Measurements from ENCODE around the gene RLBP1.

The RLBP1 gene

GRCh38 chr15:89205991-89206585 is 15.3 kb downstream of the RLBP1 start:
- no peak for DNase-seq (ENCODE audit: low spot score)

DNA sequence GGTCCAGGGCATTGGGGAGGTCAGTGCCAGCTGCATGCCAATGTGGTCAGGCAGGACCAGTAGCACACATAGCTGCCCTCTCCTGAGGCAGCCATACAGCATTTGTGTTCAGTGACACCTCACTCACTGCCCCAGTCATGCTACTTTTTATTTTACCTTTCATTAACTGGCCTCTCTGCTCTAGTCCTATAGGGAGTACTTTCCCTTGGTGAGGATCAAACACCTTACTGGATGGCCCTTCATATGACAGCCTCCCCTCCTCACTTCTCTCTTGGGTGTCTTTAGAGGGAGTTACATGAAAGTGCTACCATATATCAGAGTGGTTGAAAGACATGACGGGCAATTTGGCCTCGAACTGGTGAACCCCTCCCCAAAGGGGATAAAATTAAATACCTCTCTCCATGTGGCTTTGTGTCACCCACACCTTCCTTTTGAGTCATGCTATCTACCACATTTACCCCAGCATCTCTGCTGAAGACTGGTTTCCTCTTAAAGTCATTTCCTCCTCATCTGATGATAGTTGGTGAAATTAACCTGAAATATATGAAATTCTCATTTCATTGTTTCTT is 17.6 kb downstream of the RLBP1 start:
- DNase-seq (ENCODE audit: low spot score), result no peak

- no peak for DNase-seq (ENCODE audit: low spot score)
Measured at GRCh38 chr15:89201465-89202005, 19.8 kb downstream of the RLBP1 start.

GRCh38 chr15:89200182-89200581 is 21.2 kb downstream of the RLBP1 start:
- no peak for DNase-seq (ENCODE audit: low spot score)

DNA sequence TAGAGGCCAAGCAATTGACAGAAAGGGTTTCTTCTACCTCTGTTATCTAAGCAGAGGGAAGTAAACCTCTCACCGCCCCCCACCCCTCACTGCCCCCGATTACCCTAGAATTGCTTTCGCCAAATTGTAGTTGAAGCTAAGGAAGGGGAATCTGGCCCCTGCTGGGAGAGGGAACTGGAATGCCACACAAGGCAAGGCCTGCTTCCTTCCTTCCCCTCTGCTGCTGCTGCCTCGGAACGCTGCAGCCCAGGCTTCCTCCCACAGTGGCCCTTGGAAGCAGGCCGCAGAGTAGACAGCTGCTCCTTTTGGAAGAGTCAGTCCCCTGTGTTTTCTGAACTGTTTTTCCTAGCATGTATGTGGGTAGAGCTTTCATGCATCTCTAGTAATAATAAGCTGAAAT is 21.6 kb downstream of the RLBP1 start:
- no peak for DNase-seq (ENCODE audit: low spot score)

DNA sequence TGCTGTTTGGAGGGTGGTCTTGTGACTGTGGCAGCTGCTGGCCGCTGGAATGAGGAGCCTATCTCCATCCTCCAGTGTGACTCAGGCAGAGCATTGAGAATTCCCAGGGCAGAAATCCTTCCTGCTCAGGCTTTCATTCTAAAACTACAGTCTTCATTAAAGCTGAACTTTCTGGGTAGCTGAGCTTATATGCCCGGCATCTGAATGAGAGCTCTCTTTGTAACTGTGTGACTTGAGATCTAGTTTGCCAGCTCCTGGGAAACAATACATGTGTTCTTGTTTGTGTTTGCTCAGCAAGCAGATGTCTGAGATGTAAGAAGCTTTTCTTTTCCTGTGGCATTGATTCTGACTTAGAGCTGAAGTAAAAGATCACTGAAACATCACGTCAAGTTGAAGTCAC is 22.4 kb downstream of the RLBP1 start:
- no peak for DNase-seq (ENCODE audit: low spot score)

GRCh38 chr15:89198196-89198595 is 23.2 kb downstream of the RLBP1 start:
- no peak for DNase-seq (ENCODE audit: low spot score)

- peak; percentile 27 for DNase-seq (ENCODE audit: low spot score)
Measured at GRCh38 chr15:89197503-89197971, 23.8 kb downstream of the RLBP1 start.

- no peak for DNase-seq (ENCODE audit: low spot score)
Measured at GRCh38 chr15:89196994-89197393, 24.4 kb downstream of the RLBP1 start.

DNA sequence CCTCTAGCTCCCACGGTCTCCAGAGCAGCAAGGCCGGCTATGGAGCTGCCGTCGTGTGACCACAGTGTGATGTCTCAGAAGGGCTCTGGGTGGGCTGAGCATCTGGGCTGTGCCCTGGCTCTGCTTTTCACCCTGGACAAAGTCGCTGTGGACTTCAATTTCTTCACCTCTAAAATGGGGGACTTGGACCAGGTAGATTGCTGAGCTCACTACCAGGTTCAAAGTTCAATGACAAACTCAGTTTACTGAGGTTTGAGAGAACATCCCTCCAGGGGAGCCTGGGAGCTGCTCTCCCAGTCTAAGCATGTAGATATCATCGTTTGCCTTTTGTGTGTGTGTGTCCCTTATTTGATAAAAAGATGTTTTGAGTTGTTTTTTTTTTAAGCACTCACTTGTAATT is 25.1 kb downstream of the RLBP1 start:
- DNase-seq (ENCODE audit: low spot score), result no peak

DNA sequence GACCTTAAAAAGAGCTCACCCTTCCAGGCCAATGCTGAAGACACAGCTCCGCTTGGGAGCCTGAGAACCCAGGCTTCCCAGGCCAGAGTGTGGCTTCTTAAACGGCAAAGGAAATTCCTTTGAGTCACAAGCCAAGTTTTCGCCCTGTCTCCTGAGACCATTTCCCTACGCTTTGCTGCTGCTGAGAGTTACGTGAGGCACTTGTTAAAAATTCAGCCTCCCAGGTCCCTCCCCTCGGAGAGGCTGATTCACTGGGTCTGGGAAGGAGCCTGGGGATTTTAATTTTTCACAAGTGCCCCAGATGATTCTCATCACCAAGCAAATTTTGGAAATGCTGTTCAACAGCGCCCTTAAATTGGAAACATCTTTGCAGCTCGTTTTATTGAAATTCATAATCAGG is 25.5 kb downstream of the RLBP1 start:
- peak; percentile 80 for DNase-seq (ENCODE audit: low spot score)

- no peak for DNase-seq (ENCODE audit: low spot score)
Measured at GRCh38 chr15:89194608-89195007, 26.8 kb downstream of the RLBP1 start.

- DNase-seq (ENCODE audit: low spot score), result no peak
Measured at GRCh38 chr15:89192766-89193165, 28.6 kb downstream of the RLBP1 start.

GRCh38 chr15:89192136-89192535 is 29.2 kb downstream of the RLBP1 start:
- DNase-seq (ENCODE audit: low spot score), result no peak

DNA sequence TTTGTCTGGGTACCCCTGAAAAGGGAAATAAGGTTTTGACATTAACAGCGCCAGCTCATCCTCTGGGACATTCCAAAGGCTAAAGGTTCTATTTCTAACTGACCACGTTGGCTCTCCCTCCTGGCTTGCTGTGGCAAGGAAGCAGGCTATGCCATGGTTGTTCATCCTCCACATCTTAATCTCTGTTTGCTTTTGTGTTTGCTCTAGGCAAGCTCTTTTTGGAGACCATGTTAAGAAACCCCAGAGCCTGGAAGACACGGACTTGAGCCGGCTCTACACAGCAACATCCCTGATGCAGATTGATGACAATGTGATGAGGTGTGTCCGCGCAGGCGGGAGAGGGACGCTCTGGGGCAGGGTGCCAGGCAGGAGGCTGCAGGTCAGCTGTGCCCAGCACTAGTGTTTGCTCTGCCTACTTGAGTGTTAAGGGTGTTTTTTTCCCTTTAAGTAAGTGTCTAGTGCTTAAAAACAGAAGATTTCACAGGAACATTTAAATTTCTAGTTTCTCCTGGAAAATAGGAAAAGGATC is 33.3 kb downstream of the RLBP1 start:
- DNase-seq (ENCODE audit: low spot score), result no peak

DNA sequence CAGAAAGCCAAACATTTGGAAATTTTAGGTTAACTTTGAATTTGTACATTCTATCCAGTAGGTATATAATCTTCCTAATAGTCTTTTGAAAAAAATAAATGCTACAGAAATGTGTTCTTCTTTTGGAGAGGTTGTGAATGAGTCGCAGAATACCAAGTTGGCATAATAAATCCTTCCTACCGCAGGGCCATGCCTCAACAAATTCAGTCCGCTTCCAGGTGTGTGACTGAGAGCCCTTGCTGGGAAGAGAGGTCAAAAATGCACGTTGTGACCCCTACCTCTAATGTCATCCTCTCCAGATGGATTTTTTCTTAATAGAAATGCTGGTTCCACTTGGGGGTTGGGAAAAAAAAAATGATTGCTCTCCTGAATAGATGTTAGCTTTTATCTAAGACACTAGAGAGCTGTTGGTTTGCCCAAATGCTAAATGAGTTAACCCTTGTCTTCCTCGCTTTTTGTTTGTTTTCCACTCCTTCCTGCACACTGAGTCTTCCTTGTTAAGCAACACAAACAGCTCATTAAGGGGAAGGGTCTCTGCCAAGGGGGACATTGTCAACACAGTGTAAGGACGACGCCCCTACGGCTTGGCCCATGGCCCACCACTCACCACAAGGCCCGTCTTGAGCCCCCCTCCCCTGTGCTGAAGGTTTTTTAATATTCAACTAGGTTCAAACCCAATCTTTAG is 33.9 kb downstream of the RLBP1 start:
- DNase-seq (ENCODE audit: low spot score), result no peak

GRCh38 chr15:89186803-89187202 is 34.6 kb downstream of the RLBP1 start:
- no peak for DNase-seq (ENCODE audit: low spot score)

DNA sequence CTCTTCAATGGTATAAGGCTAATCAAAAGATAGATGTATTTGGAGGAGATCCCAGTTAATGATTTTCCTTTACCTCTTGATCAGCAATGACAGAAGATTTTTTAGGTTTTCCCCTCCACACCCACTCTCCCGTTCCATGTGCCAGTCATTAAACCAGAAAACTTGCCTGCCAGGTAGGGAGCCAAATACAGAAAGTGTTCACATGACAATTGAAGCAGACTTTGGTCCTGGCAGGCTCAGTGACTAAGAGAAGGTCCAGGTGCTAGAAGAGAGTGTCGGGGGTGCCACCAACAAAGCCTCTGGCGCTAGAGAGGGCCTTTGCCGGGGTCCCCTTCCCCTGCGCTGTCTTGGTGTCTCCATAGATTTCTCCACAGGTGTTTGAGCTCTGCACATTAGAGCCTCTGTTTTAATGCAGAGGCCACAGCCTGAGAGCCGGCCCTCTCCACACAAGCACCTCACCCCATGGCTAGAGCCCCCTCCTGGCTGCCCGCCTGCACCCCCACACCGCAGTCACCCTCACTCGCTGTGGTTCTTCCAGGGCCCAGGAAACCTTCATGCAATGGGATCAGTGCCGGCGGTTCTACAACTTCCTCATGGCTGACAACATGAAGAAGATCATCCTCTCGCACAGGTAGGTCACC is 36.4 kb downstream of the RLBP1 start:
- no peak for DNase-seq (ENCODE audit: low spot score)

- DNase-seq (ENCODE audit: low spot score), result no peak
Measured at GRCh38 chr15:89184357-89184756, 37.0 kb downstream of the RLBP1 start.

DNA sequence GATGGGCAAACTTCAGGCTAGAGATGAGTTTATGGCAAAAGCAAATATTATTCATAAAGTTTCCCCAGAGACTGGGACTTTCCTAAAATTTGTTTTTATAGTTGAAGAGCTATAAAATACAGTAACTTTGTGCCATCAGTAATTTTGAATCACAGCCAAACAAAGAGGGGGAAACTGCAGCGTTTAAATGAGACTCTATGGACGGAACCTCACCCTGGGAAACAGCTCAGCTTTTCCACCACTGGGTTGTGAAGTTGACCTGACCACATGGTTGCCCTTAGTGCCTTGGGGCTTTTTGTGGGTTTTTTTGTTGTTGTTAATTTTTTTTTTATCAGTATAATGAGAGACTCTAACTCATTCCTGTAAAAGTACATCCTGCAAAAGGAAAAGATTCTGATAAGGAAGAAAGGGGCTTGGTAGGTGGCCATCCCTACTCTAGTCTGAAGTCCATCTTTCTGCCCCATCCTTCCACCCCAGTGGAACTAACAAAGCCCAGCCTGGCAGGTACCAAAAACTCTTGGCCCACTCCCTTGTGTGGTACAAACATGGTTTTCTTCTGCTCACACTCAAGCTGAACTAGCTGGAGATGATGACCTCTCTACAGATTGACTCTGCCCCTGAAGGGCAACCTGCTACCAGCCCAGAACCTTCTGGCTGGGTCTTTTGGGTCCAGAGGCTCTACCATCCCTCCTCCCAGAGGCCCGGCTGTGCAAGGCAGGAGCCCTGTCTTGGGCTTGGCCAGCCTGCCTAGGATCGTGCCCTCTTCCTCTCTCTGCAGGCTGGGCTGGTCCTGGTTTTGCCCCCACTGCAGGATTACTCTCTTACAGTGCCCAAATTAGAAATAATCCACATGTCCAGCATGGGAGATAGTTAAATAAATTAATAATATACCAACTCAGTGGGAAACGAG is 41.2 kb downstream of the RLBP1 start:
- no peak for DNase-seq (ENCODE audit: low spot score)

DNA sequence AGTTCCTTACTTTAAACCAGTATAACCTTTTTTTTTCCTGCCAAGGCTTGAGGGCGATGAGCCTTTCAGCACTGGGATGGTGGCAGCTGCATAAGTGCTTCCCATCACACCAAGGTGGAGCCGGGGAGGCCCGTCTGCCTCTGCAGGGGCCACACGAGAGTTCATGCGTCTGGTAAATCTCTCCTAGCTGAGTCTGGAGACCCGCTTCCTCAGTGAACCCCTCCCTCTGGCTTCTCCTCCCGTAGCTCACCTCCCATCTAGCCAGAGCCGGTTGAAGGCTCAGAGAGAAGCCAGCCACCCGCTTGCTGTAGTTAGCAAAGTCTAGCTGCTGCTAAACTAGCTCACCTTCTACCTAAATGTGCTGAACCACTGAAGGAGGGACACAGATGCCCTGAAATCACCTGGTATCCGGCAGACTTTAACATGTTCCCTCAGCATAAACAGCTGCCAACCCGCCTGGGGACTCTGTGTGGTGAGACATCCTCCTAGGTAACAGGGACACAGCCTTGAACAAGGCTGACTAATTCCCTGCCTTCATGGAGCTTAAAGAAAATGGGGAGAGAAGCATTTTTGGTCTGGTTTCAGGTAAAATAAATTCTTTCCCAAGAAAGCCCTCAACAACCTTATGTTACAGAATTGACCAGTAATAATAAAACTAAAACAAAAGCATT is 42.9 kb downstream of the RLBP1 start:
- no peak for DNase-seq (ENCODE audit: low spot score)

Measured in AG20443 (cell line).